Liver (tissue), 9 donors: Measurements from ENCODE around the gene ENOX2. TPM values are rescaled to one million over a fixed set of nuclear protein-coding genes. Genes with fewer than 3 reads are reported as not detected.

Source experiments
- DNase-seq: peaks from one replicate; pipeline ENCODE4 v3.0.0-alpha.2; 2017; ENCODE audit warnings: low spot score
- H3K27ac ChIP-seq, 2 donors: one replicate each; pipeline ENCODE4 v1.7.0; 2013; ENCODE audit warnings: inconsistent platforms in 2 of 2, low read length in 2 of 2, control low read depth in 1 of 2, low read depth in 1 of 2, mild to moderate bottlenecking in 1 of 2
- H3K27me3 ChIP-seq, 4 donors: one replicate each; pipeline versions ENCODE4 v1.6.1 to v1.7.0; 2013; ENCODE audit warnings: low read length in 3 of 4, inconsistent platforms in 1 of 4, mild to moderate bottlenecking in 1 of 4, moderate library complexity in 1 of 4; ENCODE audit not compliant: control insufficient read depth in 4 of 4, insufficient read depth in 4 of 4
- H3K36me3 ChIP-seq, 4 donors: one replicate each; pipeline versions ENCODE4 v1.6.1 to v1.7.0; 2013; ENCODE audit warnings: low read length in 3 of 4, mild to moderate bottlenecking in 3 of 4, low read depth in 1 of 4, moderate library complexity in 1 of 4; ENCODE audit not compliant: control insufficient read depth in 4 of 4, insufficient read depth in 3 of 4
- H3K4me1 ChIP-seq, 4 donors: one replicate each; pipeline versions ENCODE4 v1.6.1 to v1.7.0; 2013; ENCODE audit warnings: low read length in 3 of 4, mild to moderate bottlenecking in 3 of 4, moderate library complexity in 1 of 4; ENCODE audit not compliant: control insufficient read depth in 4 of 4, insufficient read depth in 4 of 4
- H3K4me3 ChIP-seq, 3 donors: one replicate each; pipeline versions ENCODE4 v1.6.1 to v1.7.0; 2013; ENCODE audit warnings: low read length in 3 of 3, control low read depth in 1 of 3, low read depth in 1 of 3, mild to moderate bottlenecking in 1 of 3
- H3K9ac ChIP-seq, 2 donors: one replicate each; pipeline ENCODE4 v1.7.0; 2013; ENCODE audit warnings: low read length in 2 of 2, mild to moderate bottlenecking in 2 of 2, moderate library complexity in 2 of 2, control low read depth in 1 of 2, low read depth in 1 of 2
- H3K9me3 ChIP-seq, 4 donors: one replicate each; pipeline versions ENCODE4 v1.6.1 to v1.7.0; 2013; ENCODE audit warnings: low read length in 3 of 4; ENCODE audit not compliant: control insufficient read depth in 4 of 4
- EGR1 ChIP-seq, 2 donors: IDR thresholded peaks; 2 replicates each; pipeline ENCODE4 v1.6.1; 2016 to 2018; ENCODE audit warnings: antibody characterized with exemption in 2 of 2, low read depth in 2 of 2
- FOXA1 ChIP-seq: IDR thresholded peaks from 2 replicates; pipeline ENCODE4 v1.6.1; 2016; ENCODE audit warnings: antibody characterized with exemption
- FOXA2 ChIP-seq: IDR thresholded peaks from 2 replicates; pipeline ENCODE4 v1.6.1; 2016; ENCODE audit warnings: antibody characterized with exemption
- GABPA ChIP-seq, 2 donors: IDR thresholded peaks in 1 of 2; conservative IDR thresholded peaks in 1 of 2; 2 replicates each; pipeline ENCODE4 v1.6.1; 2016; ENCODE audit warnings: antibody characterized with exemption in 2 of 2, mild to moderate bottlenecking in 1 of 2, moderate library complexity in 1 of 2
- HNF4A ChIP-seq, 2 donors: conservative IDR thresholded peaks; 2 replicates each; pipeline ENCODE4 v1.6.1; 2016; ENCODE audit warnings: antibody characterized with exemption in 2 of 2, mild to moderate bottlenecking in 2 of 2
- HNF4G ChIP-seq: IDR thresholded peaks from 2 replicates; pipeline ENCODE4 v1.6.1; 2016; ENCODE audit warnings: antibody characterized with exemption
- JUND ChIP-seq, 2 donors: IDR thresholded peaks; 2 replicates each; pipeline ENCODE4 v1.6.1; 2016; ENCODE audit warnings: antibody characterized with exemption in 2 of 2
- NR2F2 ChIP-seq: IDR thresholded peaks from 2 replicates; pipeline ENCODE4 v1.6.1; 2016; ENCODE audit warnings: antibody characterized with exemption
- RAD21 ChIP-seq, 2 donors: IDR thresholded peaks; 2 replicates each; pipeline ENCODE4 v1.6.1; 2016; ENCODE audit warnings: antibody characterized with exemption in 2 of 2, mild to moderate bottlenecking in 2 of 2
- RXRA ChIP-seq, 2 donors: IDR thresholded peaks; 2 replicates each; pipeline ENCODE4 v1.6.1; 2017 to 2018; ENCODE audit warnings: antibody characterized with exemption in 2 of 2, mild to moderate bottlenecking in 1 of 2
- SP1 ChIP-seq: IDR thresholded peaks from 2 replicates; pipeline ENCODE4 v1.6.1; 2018; ENCODE audit warnings: antibody characterized with exemption, mild to moderate bottlenecking
- TAF1 ChIP-seq: conservative IDR thresholded peaks from 2 replicates; pipeline ENCODE4 v1.6.1; 2016; ENCODE audit warnings: antibody characterized with exemption, mild to moderate bottlenecking
- YY1 ChIP-seq: IDR thresholded peaks from 2 replicates; pipeline ENCODE4 v1.6.1; 2016; ENCODE audit warnings: antibody characterized with exemption, mild to moderate bottlenecking
- WGBS: extraction: QIAGEN DNeasy Blood & Tissue Kit; methylation state at CpG from one replicate; pipeline ENCODE4 v1.1.7; 2013; 5-methylcytosine and 5-hydroxymethylcytosine counted together
- polyA plus RNA-seq, 2 donors: library from polyadenylated mRNA; stranded (reverse) in 1 of 2; unstranded in 1 of 2; fragments of 200-250 nt in 1 of 2; fragments of >200 nt in 1 of 2; fragmentation: Nextera tagmentation in 1 of 2; extraction: Ambion mirVana in 1 of 2; gene quantifications; one replicate each; pipeline versions ENCODE4 v1.2.1 to v1.2.3, GENCODE V29; 2013 to 2015
- total RNA-seq, 2 donors: library from RNA; depleted of rRNA; stranded (reverse); fragments of >200 nt; gene quantifications; one replicate each; pipeline ENCODE4 v1.2.3, GENCODE V29; 2014
- TF ChIP-seq, protein P1 (sequence below): fragments of 150-350 bp; IDR thresholded peaks from 2 replicates; pipeline ENCODE4 v1.5.1; 2017; ENCODE audit warnings: improper control_type of control experiment, low read depth, low read length; ENCODE audit not compliant: missing input control
- TF ChIP-seq, protein P2 (sequence below): IDR thresholded peaks from 2 replicates; pipeline ENCODE4 v1.6.1; 2016; ENCODE audit warnings: antibody characterized with exemption
- TF ChIP-seq, protein P3 (sequence below): IDR thresholded peaks from 2 replicates; pipeline ENCODE4 v1.6.1; 2016; ENCODE audit warnings: antibody characterized with exemption, mild to moderate bottlenecking
- TF ChIP-seq, protein P4 (sequence below): IDR thresholded peaks from 2 replicates; pipeline ENCODE4 v1.6.1; 2016; ENCODE audit warnings: antibody characterized with exemption
- TF ChIP-seq, protein P5 (sequence below): IDR thresholded peaks from 2 replicates; pipeline ENCODE4 v1.6.1; 2016; ENCODE audit warnings: antibody characterized with exemption
- donor health status: healthy.
- donor health status: healthy.
- donor health status: healthy.
- donor health status: healthy.
- donor health status: healthy.

ENOX2 gene
- total and polyA plus RNA-seq, 4 donors, result 5.0 to 11.5 (median 6.5) TPM

DNA sequence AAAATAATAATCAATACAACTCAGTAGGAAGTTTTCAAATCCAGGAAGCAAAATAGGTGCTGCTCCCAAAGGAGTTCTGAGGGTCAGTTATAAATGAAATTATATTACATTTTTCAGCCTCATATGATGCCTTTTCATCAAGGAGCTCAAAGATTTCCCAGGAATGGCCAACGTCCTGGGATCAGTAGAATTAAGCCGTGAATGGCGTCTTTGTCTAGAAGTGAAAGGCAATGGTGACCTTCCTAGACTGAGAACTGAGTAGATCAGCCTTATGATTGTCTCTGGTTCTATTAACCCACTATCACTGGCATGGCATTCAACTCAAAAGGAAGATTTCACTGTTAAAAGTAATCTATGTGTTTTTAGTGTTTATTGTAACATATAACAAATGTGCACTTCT lies 74.4 kb downstream of the ENOX2 start (continued):
- TF ChIP-seq, protein P1, sequence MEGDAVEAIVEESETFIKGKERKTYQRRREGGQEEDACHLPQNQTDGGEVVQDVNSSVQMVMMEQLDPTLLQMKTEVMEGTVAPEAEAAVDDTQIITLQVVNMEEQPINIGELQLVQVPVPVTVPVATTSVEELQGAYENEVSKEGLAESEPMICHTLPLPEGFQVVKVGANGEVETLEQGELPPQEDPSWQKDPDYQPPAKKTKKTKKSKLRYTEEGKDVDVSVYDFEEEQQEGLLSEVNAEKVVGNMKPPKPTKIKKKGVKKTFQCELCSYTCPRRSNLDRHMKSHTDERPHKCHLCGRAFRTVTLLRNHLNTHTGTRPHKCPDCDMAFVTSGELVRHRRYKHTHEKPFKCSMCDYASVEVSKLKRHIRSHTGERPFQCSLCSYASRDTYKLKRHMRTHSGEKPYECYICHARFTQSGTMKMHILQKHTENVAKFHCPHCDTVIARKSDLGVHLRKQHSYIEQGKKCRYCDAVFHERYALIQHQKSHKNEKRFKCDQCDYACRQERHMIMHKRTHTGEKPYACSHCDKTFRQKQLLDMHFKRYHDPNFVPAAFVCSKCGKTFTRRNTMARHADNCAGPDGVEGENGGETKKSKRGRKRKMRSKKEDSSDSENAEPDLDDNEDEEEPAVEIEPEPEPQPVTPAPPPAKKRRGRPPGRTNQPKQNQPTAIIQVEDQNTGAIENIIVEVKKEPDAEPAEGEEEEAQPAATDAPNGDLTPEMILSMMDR, result no peak
- TF ChIP-seq JUND (IDR thresholded peaks at IDR 0.05), result no peak
- TF ChIP-seq HNF4A (conservative IDR thresholded peaks at IDR 0.05), result no peak

DNA sequence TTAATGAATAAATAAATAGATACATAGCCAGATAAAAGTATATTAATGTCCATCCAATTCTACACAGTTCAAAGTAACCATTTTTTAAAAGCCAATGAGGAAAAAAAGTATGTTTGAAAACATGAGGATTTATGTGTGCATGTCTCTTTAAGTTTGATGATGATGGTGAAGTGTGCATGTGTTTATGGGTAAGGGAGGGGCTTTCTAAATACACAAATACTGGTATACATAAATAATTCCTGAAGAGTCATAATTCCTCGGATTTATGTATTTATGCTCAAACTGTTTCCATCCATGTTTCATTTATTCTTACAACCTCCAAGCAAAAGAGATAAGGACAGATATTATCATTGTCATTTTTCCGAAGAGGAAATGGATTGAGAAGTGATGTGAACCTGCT lies 75.4 kb downstream of the ENOX2 start:
- no peak overlapping the region for H3K4me3 ChIP-seq
- no peaks in the 10 kb centered on the region for H3K9me3 ChIP-seq
- peaks cover 0 to 9% (median 5%) of the 10 kb centered on the region in 4 donors for H3K4me1 ChIP-seq
- TF ChIP-seq RAD21 (IDR thresholded peaks at IDR 0.05) (no peak), FOXA2 (no peak), RXRA (IDR thresholded peaks at IDR 0.05) (no peak), TAF1 (no peak), GABPA (IDR thresholded peaks at IDR 0.05 in 1 of 2, conservative IDR thresholded peaks at IDR 0.05 in 1 of 2) (no peak), HNF4G (no peak), YY1 (no peak), NR2F2 (no peak), HNF4A (conservative IDR thresholded peaks at IDR 0.05) (no peak), SP1 (no peak), EGR1 (IDR thresholded peaks at IDR 0.05; ENCODE audit: low read depth in 2 of 2) (no peak), JUND (IDR thresholded peaks at IDR 0.05) (no peak), FOXA1 (no peak)
- TF ChIP-seq, protein P2, sequence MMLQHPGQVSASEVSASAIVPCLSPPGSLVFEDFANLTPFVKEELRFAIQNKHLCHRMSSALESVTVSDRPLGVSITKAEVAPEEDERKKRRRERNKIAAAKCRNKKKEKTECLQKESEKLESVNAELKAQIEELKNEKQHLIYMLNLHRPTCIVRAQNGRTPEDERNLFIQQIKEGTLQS, result no peak
- TF ChIP-seq, protein P3, sequence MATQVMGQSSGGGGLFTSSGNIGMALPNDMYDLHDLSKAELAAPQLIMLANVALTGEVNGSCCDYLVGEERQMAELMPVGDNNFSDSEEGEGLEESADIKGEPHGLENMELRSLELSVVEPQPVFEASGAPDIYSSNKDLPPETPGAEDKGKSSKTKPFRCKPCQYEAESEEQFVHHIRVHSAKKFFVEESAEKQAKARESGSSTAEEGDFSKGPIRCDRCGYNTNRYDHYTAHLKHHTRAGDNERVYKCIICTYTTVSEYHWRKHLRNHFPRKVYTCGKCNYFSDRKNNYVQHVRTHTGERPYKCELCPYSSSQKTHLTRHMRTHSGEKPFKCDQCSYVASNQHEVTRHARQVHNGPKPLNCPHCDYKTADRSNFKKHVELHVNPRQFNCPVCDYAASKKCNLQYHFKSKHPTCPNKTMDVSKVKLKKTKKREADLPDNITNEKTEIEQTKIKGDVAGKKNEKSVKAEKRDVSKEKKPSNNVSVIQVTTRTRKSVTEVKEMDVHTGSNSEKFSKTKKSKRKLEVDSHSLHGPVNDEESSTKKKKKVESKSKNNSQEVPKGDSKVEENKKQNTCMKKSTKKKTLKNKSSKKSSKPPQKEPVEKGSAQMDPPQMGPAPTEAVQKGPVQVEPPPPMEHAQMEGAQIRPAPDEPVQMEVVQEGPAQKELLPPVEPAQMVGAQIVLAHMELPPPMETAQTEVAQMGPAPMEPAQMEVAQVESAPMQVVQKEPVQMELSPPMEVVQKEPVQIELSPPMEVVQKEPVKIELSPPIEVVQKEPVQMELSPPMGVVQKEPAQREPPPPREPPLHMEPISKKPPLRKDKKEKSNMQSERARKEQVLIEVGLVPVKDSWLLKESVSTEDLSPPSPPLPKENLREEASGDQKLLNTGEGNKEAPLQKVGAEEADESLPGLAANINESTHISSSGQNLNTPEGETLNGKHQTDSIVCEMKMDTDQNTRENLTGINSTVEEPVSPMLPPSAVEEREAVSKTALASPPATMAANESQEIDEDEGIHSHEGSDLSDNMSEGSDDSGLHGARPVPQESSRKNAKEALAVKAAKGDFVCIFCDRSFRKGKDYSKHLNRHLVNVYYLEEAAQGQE, result no peak
- TF ChIP-seq, protein P4, sequence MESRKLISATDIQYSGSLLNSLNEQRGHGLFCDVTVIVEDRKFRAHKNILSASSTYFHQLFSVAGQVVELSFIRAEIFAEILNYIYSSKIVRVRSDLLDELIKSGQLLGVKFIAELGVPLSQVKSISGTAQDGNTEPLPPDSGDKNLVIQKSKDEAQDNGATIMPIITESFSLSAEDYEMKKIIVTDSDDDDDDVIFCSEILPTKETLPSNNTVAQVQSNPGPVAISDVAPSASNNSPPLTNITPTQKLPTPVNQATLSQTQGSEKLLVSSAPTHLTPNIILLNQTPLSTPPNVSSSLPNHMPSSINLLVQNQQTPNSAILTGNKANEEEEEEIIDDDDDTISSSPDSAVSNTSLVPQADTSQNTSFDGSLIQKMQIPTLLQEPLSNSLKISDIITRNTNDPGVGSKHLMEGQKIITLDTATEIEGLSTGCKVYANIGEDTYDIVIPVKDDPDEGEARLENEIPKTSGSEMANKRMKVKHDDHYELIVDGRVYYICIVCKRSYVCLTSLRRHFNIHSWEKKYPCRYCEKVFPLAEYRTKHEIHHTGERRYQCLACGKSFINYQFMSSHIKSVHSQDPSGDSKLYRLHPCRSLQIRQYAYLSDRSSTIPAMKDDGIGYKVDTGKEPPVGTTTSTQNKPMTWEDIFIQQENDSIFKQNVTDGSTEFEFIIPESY, result no peak
- TF ChIP-seq, protein P5, sequence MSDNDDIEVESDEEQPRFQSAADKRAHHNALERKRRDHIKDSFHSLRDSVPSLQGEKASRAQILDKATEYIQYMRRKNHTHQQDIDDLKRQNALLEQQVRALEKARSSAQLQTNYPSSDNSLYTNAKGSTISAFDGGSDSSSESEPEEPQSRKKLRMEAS, result no peak
- TF ChIP-seq, protein P1, result no peak
- no peak for DNase-seq
- 99% methylated on average over 2 of the region's 2 CpGs for WGBS
- no peaks in the 10 kb centered on the region for H3K27me3 ChIP-seq
- H3K36me3 ChIP-seq, result no peaks in the 10 kb centered on the region
- no peak overlapping the region for H3K9ac ChIP-seq
- no peak overlapping the region for H3K27ac ChIP-seq
